ENCODE data around the gene RPA1.
"Not testable (repeated sequence)": the region's sequence is repeated elsewhere in the genome, so short reads cannot be mapped to it uniquely, and the experiment has no call there.

Gene RPA1

DNA sequence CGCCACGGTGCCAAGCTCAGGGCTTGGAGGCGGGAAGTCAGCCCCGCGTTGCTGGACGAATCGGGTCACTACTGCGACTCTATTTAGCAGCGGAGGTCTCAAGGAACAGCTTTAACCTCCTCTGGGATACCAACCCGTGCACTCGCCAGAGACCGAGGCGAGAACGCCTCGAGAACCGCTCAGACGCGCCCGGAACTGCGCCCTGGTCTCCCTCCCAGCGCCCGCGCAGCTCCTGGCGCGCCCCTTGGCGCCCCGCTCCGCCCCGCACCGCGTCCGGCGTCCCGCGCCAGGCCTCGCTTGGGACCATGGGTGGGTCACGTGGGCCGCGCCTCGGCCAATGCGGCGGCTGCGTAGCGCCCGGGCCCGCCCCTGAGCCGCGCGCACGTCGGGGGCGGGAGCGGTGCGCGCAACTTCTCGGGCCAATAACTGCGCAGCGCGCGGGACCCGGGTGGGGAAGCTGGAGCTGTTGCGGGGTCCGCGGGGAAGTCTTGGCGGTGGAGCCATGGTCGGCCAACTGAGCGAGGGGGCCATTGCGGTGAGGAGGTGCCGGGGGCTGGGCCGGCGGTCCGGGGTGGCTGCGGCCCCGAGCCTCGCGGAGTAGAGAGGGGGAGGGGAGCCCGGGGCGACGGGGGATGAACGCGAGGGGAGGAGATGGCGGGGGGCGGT lies at the start of gene RPA1, which contains the start of gene SMYD4:
Gene RPA1, plus strand, starts transcription at position 414 of the 666 bp plus-strand sequence. Its CDS starts 89 bp downstream, at position 503.
Gene SMYD4, minus strand, starts transcription at position 311 of the 666 bp plus-strand sequence. CDS start 1,908 bp downstream, outside the sequence.
- DNase-seq (ENCODE audit: low read depth in 2 of 2), result peak; percentile 83

DNA sequence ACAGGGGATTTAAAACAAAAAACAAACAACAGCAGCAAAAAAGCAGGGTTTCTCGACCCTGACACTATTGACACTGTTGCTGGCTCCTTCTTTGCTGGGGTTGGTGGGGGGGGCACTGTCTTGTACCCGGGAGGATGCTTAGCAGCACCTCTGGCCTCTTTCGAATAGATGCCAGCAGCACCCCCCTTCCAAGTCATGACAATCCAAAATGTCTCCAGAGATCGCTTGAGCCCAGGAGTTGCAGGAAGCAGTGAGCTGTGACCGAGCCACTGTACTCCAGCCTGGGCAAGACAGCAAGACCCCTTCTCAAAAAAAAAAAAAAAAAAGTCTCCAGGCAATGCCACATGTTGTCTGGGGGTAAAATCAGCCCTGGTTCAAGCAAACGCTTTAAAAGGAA lies 47.6 kb upstream of the RPA1 start:
- no peak for DNase-seq (ENCODE audit: low read depth in 2 of 2)

DNA sequence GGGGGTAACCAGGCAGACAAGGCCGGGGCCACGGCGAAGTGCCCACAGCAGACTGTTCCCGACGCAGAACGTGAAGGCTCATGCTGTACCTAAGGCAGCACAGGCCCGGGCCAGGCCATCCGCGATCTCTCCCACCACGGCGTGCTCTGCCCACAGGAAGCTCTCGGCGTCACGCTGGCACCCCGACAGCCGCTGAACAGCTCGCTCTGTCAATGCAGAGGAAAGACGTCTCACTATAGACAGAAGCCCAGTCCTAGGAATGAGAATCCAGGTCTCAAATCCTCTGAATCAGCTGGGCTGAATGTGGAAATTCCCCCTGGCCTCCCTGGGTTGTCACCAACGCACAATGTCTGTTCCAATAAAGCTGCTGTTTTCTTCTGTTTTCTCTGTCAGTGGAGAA lies 46.5 kb upstream of the RPA1 start:
- no peak for DNase-seq (ENCODE audit: low read depth in 2 of 2)

DNA sequence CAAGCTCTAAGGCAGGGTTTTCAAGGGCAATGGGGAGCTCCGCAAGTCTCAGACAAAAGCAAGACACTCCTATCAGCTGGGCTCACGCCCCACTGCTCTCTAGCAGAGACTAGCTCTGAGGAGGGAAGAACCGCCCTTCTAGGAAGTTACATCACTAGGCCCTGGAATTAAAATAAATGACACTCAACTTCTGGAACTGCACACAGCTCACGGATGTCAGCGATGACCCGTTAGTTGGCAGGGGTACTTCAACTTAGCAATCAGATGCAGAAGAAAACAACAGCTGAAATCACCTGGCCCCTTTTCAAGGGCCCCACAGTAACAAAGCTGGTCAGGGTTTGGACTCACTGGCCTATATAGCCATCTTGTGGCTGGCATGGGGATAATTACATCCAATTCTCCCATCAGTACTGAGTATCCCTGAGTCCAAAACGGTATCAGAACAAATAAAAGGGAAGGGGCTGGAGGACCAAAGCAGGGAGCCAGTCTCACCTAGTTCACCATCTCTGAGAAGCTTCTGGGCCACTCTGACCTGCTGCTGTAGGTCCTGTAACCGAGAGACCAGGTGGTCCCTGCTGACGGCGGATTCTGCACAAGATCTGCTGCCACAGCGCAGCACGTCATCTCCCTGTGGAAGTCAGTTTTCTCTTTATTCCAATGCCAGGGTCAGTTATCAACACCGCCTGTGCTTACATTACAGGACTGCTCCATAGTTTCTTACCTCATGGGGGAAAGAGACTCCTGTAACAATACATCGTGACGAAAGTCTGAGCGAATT lies 45.8 kb upstream of the RPA1 start:
- DNase-seq (ENCODE audit: low read depth in 2 of 2), result no peak

DNA sequence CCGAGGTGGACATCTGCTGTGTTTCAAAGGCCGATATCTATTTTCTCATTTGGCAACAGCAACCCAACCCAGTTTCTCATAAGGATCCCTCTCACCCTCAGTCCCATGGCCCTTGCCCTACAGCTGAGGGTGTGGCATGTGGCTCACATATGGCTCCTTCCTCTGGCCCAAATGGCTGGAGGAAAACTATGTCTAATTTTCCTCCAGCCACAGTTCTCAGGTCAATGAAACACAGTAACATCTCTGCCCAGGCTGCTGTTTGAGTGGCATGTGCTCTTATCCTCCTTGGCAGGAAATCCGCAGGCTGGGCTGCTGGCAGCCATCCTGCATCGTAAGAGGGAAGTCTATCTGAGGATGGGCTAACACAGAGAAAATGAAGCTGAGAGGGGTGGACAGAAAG lies 43.9 kb upstream of the RPA1 start:
- DNase-seq (ENCODE audit: low read depth in 2 of 2), result no peak

DNA sequence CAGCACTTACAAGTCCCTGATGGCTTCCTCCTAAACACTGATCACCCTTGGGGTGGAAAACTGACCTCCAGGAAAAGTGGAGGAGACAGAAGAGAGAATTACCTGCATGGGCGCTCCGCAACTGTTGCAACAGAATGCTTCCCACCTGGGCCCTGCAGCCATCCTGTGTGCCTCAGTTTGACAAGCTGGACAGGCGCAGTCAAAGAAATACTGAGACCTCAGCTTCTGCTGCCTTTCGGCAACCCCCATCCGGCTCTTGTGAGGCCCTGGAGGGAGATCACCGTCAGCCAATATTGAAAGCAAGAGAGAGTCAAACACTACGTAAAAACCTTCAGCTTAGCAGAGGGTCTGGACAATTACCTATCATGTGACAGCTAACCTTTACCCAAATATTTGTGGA lies 43.1 kb upstream of the RPA1 start:
- no peak for DNase-seq (ENCODE audit: low read depth in 2 of 2)

DNA sequence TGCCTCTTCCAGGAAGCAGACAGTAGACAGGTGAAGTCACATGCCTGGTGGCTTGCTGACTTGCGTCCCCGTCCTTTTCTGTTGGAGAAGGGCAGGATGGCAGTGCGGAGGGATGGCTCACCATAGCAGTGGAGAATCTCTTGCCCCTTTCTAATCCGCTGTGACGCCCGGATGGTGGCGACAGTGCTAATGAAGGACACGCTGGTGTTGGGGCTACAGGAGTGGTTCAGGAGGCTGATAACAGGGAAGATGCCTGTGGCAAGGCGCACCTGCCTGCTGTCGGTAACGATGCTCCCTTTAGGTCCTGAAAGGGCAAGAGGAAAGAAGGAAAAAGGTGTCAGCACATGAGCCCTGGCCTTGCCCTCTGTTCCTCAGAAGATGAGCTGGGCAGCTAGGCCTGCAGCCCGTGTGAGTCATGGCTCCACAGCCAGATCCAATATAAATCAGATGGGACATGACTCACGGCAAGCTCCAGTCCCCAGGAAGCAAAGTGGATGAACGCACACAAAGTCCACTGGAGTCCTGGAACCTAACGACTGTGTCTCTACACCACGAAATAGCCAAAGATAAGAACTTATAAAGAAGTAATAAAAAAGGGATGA lies 42.4 kb upstream of the RPA1 start:
- DNase-seq (ENCODE audit: low read depth in 2 of 2), result no peak

DNA sequence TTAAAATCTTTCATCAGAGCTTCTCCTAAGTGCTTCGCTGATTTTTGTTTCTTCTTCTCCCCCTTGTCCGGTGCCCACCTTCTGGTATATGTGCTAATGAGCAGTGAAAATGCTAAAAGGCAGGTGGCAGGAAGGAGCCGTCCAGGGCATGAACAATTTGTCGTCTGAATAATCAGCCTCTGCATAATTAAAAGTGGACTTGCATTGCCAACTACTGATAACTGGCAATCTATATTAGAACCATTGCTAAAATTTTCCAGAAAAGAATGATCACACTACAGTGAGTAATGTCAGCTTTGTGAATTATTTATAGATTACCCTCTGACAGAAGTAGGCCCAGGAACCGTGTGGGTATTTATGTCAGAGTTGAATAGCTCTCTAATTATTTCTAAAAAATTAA lies 39.9 kb upstream of the RPA1 start:
- DNase-seq (ENCODE audit: low read depth in 2 of 2), result no peak

DNA sequence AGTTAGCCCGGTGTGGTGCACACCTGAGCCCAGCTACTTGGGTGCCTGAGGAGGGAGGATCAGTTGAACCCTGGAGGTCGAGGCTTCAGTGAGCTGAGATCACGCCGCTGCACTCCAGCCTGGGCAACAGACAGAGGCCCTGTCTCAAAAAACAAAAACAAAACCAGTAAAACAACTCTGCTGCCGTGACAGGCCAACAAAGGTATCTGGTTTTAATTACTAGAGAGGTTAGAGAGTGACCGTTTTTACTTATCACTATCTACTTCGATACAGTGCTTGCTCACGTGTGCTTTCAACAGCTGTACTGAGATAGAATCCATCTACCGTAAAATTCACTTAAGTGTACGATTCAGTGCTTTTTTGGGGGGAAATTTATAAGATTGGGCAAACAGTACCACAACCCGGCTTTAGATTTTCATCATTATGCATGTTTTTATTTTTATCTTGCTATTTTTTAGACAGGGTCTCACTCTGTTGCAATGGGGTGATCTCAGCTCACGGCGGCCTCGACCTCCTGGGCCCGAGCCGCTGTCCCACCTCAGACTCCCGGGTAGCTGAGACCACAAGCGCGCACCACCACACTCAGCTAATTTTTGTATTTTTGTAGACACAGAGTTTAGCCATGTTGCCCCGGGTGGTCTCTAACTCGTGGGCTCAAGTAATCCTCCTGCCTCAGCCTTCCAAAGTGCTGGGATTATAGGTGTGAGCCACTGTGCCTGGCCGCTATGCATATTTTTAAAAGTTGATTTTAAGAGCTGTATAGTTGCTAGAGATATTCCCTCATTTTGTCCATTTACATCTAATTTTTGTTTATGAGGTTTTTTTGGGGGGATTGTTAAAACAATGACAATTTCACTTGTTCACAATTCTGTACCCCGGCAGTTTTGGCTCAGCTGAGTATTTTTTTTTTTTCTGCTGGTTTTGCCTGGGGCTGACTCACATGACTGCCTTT lies 37.0 kb upstream of the RPA1 start:
- DNase-seq (ENCODE audit: low read depth in 2 of 2), result no peak

DNA sequence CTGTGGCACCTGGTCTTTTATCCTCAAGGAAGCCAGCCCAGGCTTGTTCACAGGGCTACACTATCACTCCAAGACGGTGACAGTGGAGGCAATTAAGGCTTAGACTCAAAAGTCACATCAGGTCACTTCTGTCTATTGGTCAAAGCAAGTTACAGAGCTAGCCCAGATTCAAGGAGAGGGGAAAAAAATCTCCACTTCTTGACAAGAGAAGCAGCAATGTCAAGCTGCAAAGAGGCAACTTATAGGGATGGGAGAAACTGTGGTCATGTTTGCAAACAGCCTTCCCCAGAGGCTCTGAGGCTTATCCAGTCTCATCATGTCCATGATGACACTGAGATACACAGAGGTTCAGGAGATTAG lies 36.4 kb upstream of the RPA1 start:
- no peak for DNase-seq (ENCODE audit: low read depth in 2 of 2)

DNA sequence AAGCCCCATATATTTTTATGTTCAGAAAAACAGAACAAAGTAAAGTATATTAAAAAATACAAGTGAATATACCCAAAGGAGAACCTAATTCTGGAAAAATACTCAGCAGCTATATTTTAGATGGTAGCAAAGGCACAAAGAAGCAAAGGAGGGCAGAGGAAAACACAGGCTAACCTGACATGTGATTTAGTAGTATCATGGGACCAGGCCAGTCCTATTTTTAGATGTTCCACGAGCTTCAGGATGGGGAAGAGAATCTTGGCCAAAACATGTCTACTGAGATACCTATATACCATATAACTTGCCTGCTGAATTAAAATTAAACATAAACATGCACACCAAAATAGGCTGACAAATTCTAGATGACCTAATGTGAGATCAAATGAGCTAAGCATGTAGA lies 33.0 kb upstream of the RPA1 start:
- no peak for DNase-seq (ENCODE audit: low read depth in 2 of 2)

DNA sequence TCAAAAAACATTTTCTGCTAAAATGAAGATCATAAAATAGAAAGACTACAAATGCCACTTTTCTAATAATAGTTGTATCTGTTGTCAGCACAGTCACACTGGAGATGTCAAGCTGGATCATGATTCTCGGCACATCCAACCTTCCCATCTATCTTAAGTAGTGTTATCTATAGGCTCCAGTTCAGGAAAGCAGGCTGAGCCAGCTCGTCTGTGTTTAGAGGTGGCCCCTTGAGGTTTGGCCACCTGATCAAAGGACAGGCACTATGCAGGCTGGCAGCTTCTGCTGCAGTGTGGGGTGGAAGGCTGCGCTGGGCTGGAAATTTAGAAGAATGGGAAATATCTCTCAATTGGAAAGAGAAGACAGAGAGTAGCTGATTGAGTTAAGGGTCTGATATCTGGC lies 32.5 kb upstream of the RPA1 start:
- no peak for DNase-seq (ENCODE audit: low read depth in 2 of 2)

DNA sequence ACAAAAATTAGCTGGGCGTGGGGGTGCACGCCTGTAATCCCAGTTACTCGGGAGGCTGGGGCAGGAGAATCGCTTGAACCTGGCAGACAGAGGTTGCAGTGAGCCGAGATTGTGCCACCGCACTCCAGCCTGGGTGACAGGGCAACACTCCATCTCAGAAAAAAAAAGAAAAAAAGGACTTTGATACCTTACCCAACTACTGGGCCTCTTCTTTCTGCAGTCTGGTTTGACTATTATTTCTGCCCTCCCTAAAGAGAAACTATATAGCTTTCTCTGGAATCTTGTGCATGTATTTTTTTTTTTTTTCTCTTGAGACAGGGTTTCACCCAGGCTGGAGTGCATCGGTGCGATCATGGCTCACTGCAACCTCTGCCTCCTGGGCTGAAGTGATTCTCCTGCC lies 32.0 kb upstream of the RPA1 start:
- not testable (repeated sequence) for DNase-seq (ENCODE audit: low read depth in 2 of 2)

DNA sequence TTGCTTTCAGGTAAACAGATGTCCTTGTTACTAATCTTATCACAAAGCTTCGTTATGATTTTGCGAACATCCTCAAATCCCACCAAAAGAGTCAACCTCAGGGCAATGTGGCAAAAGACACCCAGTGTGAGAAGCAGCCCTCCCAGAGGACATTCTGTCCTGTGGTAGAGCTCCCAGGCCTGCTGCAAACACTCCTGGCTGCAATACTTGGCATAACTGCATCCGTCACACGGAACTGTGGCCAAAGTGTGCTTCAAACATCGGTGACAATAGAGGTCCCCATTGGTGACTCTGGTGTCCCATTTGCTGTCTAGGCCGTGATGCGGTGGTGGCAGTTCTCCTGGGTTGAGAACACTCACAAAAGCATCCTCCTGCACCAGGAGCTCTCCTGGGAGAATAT lies 29.6 kb upstream of the RPA1 start:
- DNase-seq (ENCODE audit: low read depth in 2 of 2), result no peak

DNA sequence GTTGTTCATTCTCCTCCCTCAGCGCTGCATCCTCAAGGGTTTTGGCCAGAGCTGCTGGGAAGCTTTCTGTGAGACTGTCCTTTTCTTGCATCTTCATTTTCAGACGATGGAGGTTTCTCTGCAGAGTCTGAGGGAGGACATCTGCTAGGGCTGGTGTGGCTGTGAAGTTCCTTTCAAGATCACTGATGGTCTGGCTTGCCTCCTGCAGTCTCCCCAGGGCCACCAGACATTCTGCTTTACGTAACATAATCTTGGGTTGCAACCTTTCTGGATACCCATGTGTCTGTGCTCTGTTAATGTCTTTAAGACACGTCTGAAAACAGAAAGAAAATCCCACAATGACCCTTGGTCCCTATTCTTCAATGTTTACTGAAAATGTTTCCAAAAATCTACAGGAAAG lies 29.1 kb upstream of the RPA1 start:
- no peak for DNase-seq (ENCODE audit: low read depth in 2 of 2)

DNA sequence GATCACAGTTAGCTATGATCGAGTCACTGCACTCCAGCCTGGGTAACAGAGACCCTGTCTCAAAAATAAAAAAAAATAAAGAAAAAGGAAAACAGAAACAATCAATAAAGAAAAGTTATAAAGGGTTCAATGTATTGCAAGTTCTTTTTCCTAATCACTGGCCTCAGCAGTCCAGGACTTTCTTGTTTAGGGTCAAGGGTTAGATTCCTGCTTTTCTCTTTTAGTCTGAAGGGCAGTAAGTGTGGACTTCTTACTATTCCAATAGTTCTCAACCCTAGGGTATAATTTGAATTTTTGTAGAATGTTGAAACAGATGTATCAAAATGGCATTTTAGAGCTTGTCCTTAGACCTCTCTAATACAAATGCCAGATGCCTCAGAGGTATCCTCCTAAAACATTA lies 27.4 kb upstream of the RPA1 start:
- no peak for DNase-seq (ENCODE audit: low read depth in 2 of 2)

DNA sequence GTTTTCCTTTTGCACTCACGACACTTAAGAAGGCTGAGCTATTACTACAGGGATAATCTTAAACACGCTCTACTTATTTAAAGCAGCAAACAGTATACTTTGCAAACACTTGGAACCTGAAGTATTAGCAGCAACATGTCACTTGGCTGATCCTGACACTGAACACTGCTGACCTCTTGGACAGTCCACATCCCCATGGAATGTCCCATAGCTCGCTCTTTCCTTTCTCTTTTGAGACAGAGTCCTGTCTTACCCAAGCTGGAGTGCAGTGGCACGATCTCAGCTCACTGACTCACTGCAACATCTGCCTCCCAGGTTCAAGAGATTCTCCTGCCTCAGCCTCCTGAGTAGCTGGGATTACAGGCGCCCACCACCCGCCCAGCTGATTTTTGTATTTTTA lies 26.5 kb upstream of the RPA1 start:
- DNase-seq (ENCODE audit: low read depth in 2 of 2), result no peak

DNA sequence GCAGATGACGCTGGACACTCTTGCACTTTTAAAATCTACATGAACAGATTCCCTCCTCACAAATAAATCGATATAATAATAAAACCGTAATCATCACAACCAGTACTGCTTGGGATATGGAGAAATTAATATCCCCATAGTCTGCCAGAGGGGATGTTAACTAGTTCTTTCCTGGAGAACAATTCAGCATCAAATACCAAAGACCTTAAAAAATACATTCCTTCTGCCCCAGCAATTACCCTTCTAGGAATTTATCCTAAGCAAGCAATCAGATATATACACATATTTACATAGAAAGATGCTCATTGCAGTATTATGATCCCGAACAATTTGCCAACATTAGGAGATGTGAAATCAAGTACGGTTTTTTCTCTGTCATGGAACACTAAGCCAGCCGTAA lies 21.9 kb upstream of the RPA1 start:
- no peak for DNase-seq (ENCODE audit: low read depth in 2 of 2)

DNA sequence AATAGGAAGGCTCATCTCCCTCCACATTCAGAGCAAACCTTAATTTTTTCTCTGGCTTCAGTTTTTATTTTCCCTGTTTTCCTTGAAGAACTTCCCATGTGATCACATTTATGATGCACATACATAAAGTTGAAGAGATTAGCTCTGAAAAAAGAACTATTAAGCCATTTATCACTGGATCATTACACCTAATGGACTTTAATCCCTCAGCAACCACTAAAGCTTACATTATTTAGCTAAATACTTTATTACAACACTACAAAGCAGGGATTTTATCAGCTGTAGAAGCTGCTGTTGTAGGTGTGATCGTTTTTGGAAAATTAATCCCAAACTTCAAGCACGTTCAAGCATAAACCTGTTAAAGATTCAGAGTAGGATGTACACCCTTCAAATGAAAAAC lies 21.2 kb upstream of the RPA1 start:
- no peak for DNase-seq (ENCODE audit: low read depth in 2 of 2)

DNA sequence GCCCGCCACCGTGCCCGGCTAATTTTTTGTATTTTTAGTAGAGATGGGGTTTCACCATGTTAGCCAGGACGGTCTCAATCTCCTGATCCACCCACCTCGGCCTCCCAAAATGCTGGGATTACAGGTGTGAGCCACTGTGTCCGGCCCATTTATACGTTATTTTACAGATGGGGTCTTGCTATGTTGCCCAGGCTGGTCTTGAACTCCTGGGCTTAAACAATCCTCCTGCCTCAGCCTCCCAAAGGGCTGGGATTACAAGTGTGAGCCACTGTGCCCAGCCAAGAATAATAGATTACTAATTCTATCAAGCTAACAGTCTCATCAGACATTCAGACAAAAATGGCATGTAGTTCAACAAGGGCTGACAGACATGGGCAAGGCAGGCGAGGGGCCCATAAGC lies 20.0 kb upstream of the RPA1 start:
- DNase-seq (ENCODE audit: low read depth in 2 of 2), result not testable (repeated sequence)

DNA sequence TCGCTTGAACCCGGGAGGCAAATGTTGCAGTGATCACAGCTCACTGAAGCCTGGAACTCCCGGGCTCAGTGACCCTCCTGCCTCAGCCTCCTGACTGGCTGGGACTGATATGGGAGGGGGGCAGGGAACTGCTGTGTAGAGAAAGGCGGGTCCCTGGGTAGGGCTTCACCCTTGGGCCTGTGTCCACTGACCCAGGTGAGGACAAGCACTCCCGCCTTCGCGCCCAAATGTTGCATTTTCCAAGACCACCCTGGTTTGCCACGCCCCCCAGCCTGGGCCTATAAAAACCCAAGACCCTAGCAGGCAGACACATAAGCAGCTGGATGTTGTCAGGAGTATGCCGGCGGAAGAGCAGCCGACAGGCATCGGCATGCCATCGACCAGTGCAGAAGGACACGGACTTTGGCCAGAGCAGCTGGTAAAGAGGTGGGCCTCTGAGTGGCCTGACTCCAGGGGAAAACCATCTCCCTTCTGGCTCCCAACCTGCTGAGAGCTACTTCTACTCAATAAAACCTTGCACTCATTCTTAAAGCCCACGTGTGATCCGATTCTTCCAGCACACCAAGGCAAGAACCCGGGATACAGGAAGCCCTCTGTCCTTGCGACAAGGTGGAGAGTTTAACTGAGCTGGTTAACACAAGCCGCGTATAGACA lies 19.2 kb upstream of the RPA1 start:
- no peak for DNase-seq (ENCODE audit: low read depth in 2 of 2)

All from stimulated activated CD8-positive, alpha-beta memory T cell treated with anti-CD3 and anti-CD28 coated beads, Interleukin-2, amount 100 ng/mL, for 48 hours (primary cell).